Measurements from ENCODE around the gene FNDC3B.
"Not testable (repeated sequence)": the region's sequence is repeated elsewhere in the genome, so short reads cannot be mapped to it uniquely, and the experiment has no call there.

The FNDC3B gene

GRCh38 chr3:172238188-172238587, 198.8 kb downstream of the FNDC3B start:
- H3K4me2 ChIP-seq (ENCODE audit: low read depth, low read length, poor library complexity, severe bottlenecking) = no peak overlapping the region
- H3K4me3 ChIP-seq (ENCODE audit: insufficient read depth, low read length, poor library complexity, severe bottlenecking) = no peak overlapping the region
- no peaks in the 10 kb centered on the region for H3K9me3 ChIP-seq (ENCODE audit: insufficient read depth, low read length)
- no peak overlapping the region for H2AFZ ChIP-seq (ENCODE audit: low read depth, low read length, severe bottlenecking)
- no peaks in the 10 kb centered on the region for H3K9me2 ChIP-seq (replicated peaks; ENCODE audit: insufficient read depth, low read length)
- no peak for TF ChIP-seq CTCF (IDR thresholded peaks at IDR 0.05; ENCODE audit: insufficient read depth, low read length, poor library complexity, severe bottlenecking)
- TF ChIP-seq EZH2phosphoT487 (conservative IDR thresholded peaks at IDR 0.05; ENCODE audit: low read length) = no peak
- H4K20me1 ChIP-seq (ENCODE audit: low read depth, low read length) = no peaks in the 10 kb centered on the region
- no peaks in the 10 kb centered on the region for H3K79me2 ChIP-seq (ENCODE audit: insufficient read depth, low read length)
- H3K36me3 ChIP-seq (ENCODE audit: low read length) = no peaks in the 10 kb centered on the region
- H3F3A ChIP-seq (ENCODE audit: insufficient read depth) = no peaks in the 10 kb centered on the region
- no peak overlapping the region for H3K9ac ChIP-seq (ENCODE audit: low read length)
- H3K27ac ChIP-seq (ENCODE audit: low read depth, low read length) = no peak overlapping the region
- no peaks in the 10 kb centered on the region for H3K27me3 ChIP-seq (ENCODE audit: low read length)

DNA sequence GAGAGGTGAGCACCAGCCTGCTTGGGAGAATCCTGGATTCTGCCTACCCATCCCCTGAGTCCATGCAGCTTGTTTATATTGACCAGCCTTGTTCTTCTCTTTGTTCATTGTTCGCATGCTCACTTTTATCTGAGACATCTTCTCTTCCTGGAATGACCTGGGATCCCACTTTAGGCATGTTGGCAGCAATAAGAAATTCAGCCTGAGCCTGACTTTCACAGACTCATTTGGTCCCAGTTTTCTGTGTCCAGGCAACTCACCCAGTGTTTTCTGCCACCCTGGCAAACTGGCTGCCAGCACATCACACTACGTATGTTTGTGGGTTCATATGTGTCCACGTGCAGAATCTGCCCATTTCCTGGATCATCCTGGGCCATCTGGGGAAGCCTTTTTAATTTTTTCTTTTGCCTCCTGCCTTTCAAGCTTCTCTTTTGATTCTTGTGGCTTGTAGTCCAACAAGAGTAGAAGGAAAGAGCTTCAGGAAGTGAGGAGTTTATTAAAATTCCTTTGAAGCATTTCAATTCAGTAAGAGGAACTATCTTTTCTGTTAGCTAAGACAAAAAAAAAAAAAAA, 199.9 kb downstream of the FNDC3B start:
- Histone ChIP-seq H3K27me3 (ENCODE audit: low read length) (no peaks in the 10 kb centered on the region), H3K9ac (ENCODE audit: low read length) (no peak overlapping the region), H3K27ac (ENCODE audit: low read depth, low read length) (no peak overlapping the region), H3K36me3 (ENCODE audit: low read length) (no peaks in the 10 kb centered on the region), H2AFZ (ENCODE audit: low read depth, low read length, severe bottlenecking) (no peak overlapping the region), H4K20me1 (ENCODE audit: low read depth, low read length) (no peaks in the 10 kb centered on the region), H3K9me2 (replicated peaks; ENCODE audit: insufficient read depth, low read length) (no peaks in the 10 kb centered on the region), H3K4me3 (ENCODE audit: insufficient read depth, low read length, poor library complexity, severe bottlenecking) (no peak overlapping the region), H3K4me2 (ENCODE audit: low read depth, low read length, poor library complexity, severe bottlenecking) (no peak overlapping the region), H3K9me3 (ENCODE audit: insufficient read depth, low read length) (peaks cover 8% of the 10 kb centered on the region; the same call in 1 of the 2 replicates), H3K79me2 (ENCODE audit: insufficient read depth, low read length) (no peaks in the 10 kb centered on the region), H3F3A (ENCODE audit: insufficient read depth) (no peaks in the 10 kb centered on the region)
- TF ChIP-seq EZH2phosphoT487 (conservative IDR thresholded peaks at IDR 0.05; ENCODE audit: low read length) = no peak
- no peak for TF ChIP-seq CTCF (IDR thresholded peaks at IDR 0.05; ENCODE audit: insufficient read depth, low read length, poor library complexity, severe bottlenecking)

- TF ChIP-seq EZH2phosphoT487 (conservative IDR thresholded peaks at IDR 0.05; ENCODE audit: low read length) = no peak
- no peak for TF ChIP-seq CTCF (IDR thresholded peaks at IDR 0.05; ENCODE audit: insufficient read depth, low read length, poor library complexity, severe bottlenecking)
- Histone ChIP-seq H3K36me3 (ENCODE audit: low read length) (no peaks in the 10 kb centered on the region), H3K79me2 (ENCODE audit: insufficient read depth, low read length) (no peaks in the 10 kb centered on the region), H3K27ac (ENCODE audit: low read depth, low read length) (no peak overlapping the region), H3K9ac (ENCODE audit: low read length) (no peak overlapping the region), H2AFZ (ENCODE audit: low read depth, low read length, severe bottlenecking) (no peak overlapping the region), H3K9me2 (replicated peaks; ENCODE audit: insufficient read depth, low read length) (no peaks in the 10 kb centered on the region), H3F3A (ENCODE audit: insufficient read depth) (no peaks in the 10 kb centered on the region), H3K4me3 (ENCODE audit: insufficient read depth, low read length, poor library complexity, severe bottlenecking) (no peak overlapping the region), H4K20me1 (ENCODE audit: low read depth, low read length) (no peaks in the 10 kb centered on the region), H3K27me3 (ENCODE audit: low read length) (no peaks in the 10 kb centered on the region), H3K4me2 (ENCODE audit: low read depth, low read length, poor library complexity, severe bottlenecking) (no peak overlapping the region), H3K9me3 (ENCODE audit: insufficient read depth, low read length) (peaks cover 8% of the 10 kb centered on the region; the same call in 1 of the 2 replicates)
Measured at GRCh38 chr3:172241405-172241804, 202.0 kb downstream of the FNDC3B start.

GRCh38 chr3:172242471-172242870, 203.1 kb downstream of the FNDC3B start:
- not testable (repeated sequence) for H3K79me2 ChIP-seq (ENCODE audit: insufficient read depth, low read length); H3K4me2 ChIP-seq (ENCODE audit: low read depth, low read length, poor library complexity, severe bottlenecking); H3K4me3 ChIP-seq (ENCODE audit: insufficient read depth, low read length, poor library complexity, severe bottlenecking); H2AFZ ChIP-seq (ENCODE audit: low read depth, low read length, severe bottlenecking); H3K9me2 ChIP-seq (replicated peaks; ENCODE audit: insufficient read depth, low read length); H3K9ac ChIP-seq (ENCODE audit: low read length); H4K20me1 ChIP-seq (ENCODE audit: low read depth, low read length); H3K9me3 ChIP-seq (ENCODE audit: insufficient read depth, low read length); H3K27ac ChIP-seq (ENCODE audit: low read depth, low read length); H3F3A ChIP-seq (ENCODE audit: insufficient read depth); H3K27me3 ChIP-seq (ENCODE audit: low read length); H3K36me3 ChIP-seq (ENCODE audit: low read length)

GRCh38 chr3:172243376-172243775, 204.0 kb downstream of the FNDC3B start:
- not testable (repeated sequence) for H3K27me3 ChIP-seq (ENCODE audit: low read length); H3K4me2 ChIP-seq (ENCODE audit: low read depth, low read length, poor library complexity, severe bottlenecking); H3K27ac ChIP-seq (ENCODE audit: low read depth, low read length); H3K79me2 ChIP-seq (ENCODE audit: insufficient read depth, low read length); H3K9me2 ChIP-seq (replicated peaks; ENCODE audit: insufficient read depth, low read length); H3K36me3 ChIP-seq (ENCODE audit: low read length); H4K20me1 ChIP-seq (ENCODE audit: low read depth, low read length); H3F3A ChIP-seq (ENCODE audit: insufficient read depth); H3K9ac ChIP-seq (ENCODE audit: low read length); H3K4me3 ChIP-seq (ENCODE audit: insufficient read depth, low read length, poor library complexity, severe bottlenecking); H3K9me3 ChIP-seq (ENCODE audit: insufficient read depth, low read length); H2AFZ ChIP-seq (ENCODE audit: low read depth, low read length, severe bottlenecking)

All from SU-DHL-6 (cell line).